ENCODE data around the gene SFXN5.

DNA sequence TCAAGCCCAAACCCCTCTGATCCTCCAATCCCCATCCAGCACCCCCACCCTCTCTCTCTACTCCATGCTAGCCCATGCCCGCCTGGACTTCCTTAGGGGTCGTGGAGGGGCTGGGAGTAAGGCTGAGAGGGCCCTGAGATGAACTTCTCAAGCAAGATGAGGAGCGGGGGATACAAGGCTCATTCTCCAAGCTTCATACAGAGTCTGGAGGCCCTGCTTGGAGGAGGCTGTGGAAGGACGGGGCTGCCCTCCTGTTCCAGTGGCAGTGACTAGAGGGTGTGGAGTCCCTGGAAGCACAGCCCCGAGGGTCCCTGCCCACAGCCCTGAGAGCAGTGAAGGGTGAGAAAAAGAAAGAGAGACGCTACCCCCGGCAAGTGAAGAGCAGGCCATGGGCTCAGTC is 108.6 kb downstream of the SFXN5 start:
- TF ChIP-seq, protein P1, sequence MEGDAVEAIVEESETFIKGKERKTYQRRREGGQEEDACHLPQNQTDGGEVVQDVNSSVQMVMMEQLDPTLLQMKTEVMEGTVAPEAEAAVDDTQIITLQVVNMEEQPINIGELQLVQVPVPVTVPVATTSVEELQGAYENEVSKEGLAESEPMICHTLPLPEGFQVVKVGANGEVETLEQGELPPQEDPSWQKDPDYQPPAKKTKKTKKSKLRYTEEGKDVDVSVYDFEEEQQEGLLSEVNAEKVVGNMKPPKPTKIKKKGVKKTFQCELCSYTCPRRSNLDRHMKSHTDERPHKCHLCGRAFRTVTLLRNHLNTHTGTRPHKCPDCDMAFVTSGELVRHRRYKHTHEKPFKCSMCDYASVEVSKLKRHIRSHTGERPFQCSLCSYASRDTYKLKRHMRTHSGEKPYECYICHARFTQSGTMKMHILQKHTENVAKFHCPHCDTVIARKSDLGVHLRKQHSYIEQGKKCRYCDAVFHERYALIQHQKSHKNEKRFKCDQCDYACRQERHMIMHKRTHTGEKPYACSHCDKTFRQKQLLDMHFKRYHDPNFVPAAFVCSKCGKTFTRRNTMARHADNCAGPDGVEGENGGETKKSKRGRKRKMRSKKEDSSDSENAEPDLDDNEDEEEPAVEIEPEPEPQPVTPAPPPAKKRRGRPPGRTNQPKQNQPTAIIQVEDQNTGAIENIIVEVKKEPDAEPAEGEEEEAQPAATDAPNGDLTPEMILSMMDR (conservative IDR thresholded peaks at IDR 0.05): no peak
- no peak for TF ChIP-seq EZH2 (IDR thresholded peaks at IDR 0.05; ENCODE audit: low read depth)

All from PC-9 (cell line).